Activated CD8-positive, alpha-beta memory T cell treated with anti-CD3 and anti-CD28 coated beads, Interleukin-2, amount 10 ng/mL, durations not matched to agents 7 days and 5 days (primary cell): Measurements from ENCODE around the gene MLKL. TPM values are rescaled to one million over a fixed set of nuclear protein-coding genes. Genes with fewer than 3 reads are reported as not detected.
A peak's percentile ranks its signal among the peaks of the same experiment; 100 is the strongest.

Source experiments
- ATAC-seq: fragments of 150-1000 bp; cut with Tn5 transposase; one replicate; pipeline ENCODE4 v1.10.0; 2021; ENCODE audit warnings: moderate library complexity
- CTCF ChIA-PET: fragments of 350-600 bp; sonication (Branson Sonifier 250); formaldehyde crosslinking; loops from one replicate; lab custom pipeline; 2021; ENCODE audit warnings: antibody characterized with exemption; lab: Charles Lee
- DNase-seq: peaks from one replicate; pipeline ENCODE4 v3.0.0-alpha.2; 2020
- H3K27ac Mint-ChIP-seq: one replicate; pipeline ENCODE4 v1.8.0; 2021; ENCODE audit warnings: mild to moderate bottlenecking, mixed read lengths
- H3K27me3 Mint-ChIP-seq: one replicate; pipeline ENCODE4 v1.8.0; 2021; ENCODE audit warnings: mixed read lengths
- H3K36me3 Mint-ChIP-seq: one replicate; pipeline ENCODE4 v1.8.0; 2021; ENCODE audit warnings: mild to moderate bottlenecking, mixed read lengths
- H3K4me1 Mint-ChIP-seq: one replicate; pipeline ENCODE4 v1.8.0; 2021; ENCODE audit warnings: mixed read lengths
- H3K4me3 Mint-ChIP-seq: one replicate; pipeline ENCODE4 v1.8.0; 2021; ENCODE audit warnings: mild to moderate bottlenecking, moderate library complexity, mixed read lengths
- H3K9me3 Mint-ChIP-seq: one replicate; pipeline ENCODE4 v1.8.0; 2022; ENCODE audit warnings: low read depth, mixed read lengths
- total RNA-seq, 2 experiments: library from RNA; stranded (reverse); gene quantifications; one replicate each; pipeline ENCODE4 v1.2.3, GENCODE V29; 2021

MLKL gene
- total RNA-seq, 2 experiments from 2014 or later, result 26.1 to 35.5 TPM

DNA sequence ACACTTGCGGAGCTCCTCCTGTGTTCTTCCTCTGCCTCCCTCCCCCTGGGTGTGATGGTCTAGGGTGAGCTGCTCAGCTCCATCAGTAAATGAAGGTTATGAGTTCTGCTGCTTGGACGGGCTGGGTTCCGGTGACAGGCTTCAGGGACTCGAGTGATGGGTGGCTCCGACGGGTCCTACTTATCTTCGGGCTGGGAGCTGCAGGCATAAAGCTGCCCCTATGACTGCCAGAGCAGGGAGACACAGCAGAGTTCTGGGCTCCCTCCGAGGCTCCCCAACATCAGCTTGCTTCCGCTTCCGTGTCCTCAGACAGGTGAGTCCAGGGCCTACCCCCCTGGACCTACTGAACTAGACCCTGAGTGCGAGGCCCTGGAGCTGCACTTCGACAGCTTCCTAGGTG lies 11.3 kb upstream of the MLKL start:
- no peak overlapping the region for H3K27ac Mint-ChIP-seq
- ATAC-seq, result no peak
- CTCF ChIA-PET, result interaction anchor here (0.9 to 3.7 kb wide), 7 partner anchors 11 to 363 kb away, joined by 3 to 25 read pairs (median 4); no protein-coding TSS in a partner anchor
- H3K27me3 Mint-ChIP-seq, result peaks cover 3% of the 10 kb centered on the region
- peaks cover 5% of the 10 kb centered on the region for H3K4me1 Mint-ChIP-seq
- H3K4me3 Mint-ChIP-seq, result no peak overlapping the region
- DNase-seq, result no peak
- H3K36me3 Mint-ChIP-seq, result no peaks in the 10 kb centered on the region
- H3K9me3 Mint-ChIP-seq, result no peaks in the 10 kb centered on the region

DNA sequence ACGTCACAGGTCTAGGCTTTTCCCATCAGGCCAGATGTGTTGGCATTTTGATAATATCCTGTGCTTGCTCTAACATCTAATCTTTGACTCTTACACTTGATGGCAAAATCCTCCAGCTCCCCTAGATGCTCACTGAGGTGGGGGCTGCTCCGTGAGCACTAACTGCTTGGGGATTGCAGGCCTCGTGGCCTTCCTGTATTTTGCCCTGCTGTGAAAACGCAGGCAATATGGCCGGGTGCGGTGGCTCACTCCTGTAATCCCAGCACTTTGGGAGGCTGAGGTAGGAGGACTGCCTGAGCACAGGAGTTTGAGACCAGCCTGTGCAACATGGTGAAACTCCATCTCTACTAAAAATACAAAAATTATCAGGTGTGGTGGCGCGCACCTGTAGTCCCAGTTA lies 9.7 kb upstream of the MLKL start:
- DNase-seq, result no peak
- H3K36me3 Mint-ChIP-seq, result no peaks in the 10 kb centered on the region
- no peak for ATAC-seq
- H3K4me1 Mint-ChIP-seq, result peaks cover 6% of the 10 kb centered on the region
- CTCF ChIA-PET, result interaction anchor here (0.6 to 3.7 kb wide), 5 partner anchors 10 to 401 kb away, joined by 3 to 25 read pairs (median 3); no protein-coding TSS in a partner anchor
- no peaks in the 10 kb centered on the region for H3K9me3 Mint-ChIP-seq
- H3K27me3 Mint-ChIP-seq, result peaks cover 3% of the 10 kb centered on the region
- H3K4me3 Mint-ChIP-seq, result no peak overlapping the region
- H3K27ac Mint-ChIP-seq, result no peak overlapping the region

DNA sequence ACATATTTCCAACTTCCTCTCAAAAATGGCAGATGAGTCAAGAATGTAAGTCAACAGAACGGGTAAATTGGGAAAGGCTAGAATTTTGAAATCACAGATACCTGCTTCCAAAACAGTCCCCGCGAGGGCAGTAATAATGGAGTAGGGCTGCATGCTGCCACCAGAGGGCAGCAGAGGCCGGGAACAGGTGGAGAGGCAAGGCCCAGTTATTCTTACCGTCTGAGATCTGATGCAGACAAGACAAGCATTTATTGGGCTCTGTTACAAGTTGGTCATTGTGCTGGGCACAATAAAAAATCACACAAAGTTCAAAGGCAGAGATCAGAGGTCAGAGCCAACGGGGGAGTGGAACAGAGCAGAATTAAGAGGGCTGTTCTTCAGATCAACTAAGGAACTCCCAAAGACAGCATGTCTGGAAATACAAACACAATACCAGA lies 8.8 kb upstream of the MLKL start:
- Mint-ChIP-seq H3K4me1 (peaks cover 11% of the 10 kb centered on the region), H3K27ac (no peak overlapping the region), H3K9me3 (no peaks in the 10 kb centered on the region), H3K4me3 (no peak overlapping the region), H3K36me3 (no peaks in the 10 kb centered on the region), H3K27me3 (peaks cover 3% of the 10 kb centered on the region)
- ATAC-seq (peak; percentile 99), DNase-seq (peak; percentile 85)
- CTCF ChIA-PET, result interaction anchor here (0.6 to 3.7 kb wide), 4 partner anchors 8 to 153 kb away, joined by 3 to 25 read pairs (median 4); partner anchors contain the start of gene MLKL

DNA sequence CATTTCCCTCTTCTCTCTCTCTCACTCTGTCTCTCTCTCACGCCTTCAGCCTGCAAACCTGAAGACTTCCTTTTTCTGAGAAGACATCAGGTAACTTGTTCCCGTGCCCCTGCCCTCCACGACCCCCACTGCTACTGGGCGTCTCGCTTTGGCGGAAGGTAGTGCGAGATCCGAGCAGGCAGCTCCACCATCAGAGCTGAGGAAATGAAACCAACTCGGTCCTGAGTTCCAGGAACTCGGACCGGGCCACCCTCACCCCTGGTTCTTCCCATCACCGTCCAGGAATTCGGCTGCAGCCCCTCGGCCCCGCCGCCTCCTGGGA lies 585 bp downstream of the MLKL start:
- CTCF ChIA-PET, result interaction anchor here (0.8 to 2.3 kb wide), 6 partner anchors 8 to 410 kb away, joined by 3 to 12 read pairs (median 4); partner anchors contain the start of gene ZNRF1
- Mint-ChIP-seq H3K27ac (peak overlapping the region; percentile 100), H3K36me3 (peaks cover 27% of the 10 kb centered on the region), H3K9me3 (no peaks in the 10 kb centered on the region), H3K4me3 (peak overlapping the region; percentile 96), H3K4me1 (peaks cover 56% of the 10 kb centered on the region), H3K27me3 (no peaks in the 10 kb centered on the region)
- ATAC-seq (peak; percentile 45), DNase-seq (peak; percentile 66)

DNA sequence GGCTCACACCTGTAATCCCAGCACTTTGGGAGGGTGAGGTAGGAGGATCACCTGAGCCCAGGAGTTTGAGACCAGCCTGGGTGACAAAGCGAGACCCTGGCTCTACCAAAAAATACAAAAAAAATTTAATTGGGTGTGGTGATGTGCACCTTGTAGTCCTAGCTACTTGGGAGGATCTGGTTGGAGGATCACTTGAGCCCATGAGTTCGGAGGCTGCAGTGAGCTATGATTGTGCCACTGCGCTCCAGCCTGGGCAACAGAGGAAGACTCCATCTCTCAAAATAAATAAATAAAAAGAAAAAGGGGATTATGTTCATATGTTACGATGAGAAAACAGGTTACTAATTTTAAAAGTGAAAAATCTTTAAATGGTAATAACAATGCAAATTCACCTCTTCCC lies 996 bp downstream of the MLKL start:
- CTCF ChIA-PET, result interaction anchor here (0.7 to 2.3 kb wide), 6 partner anchors 8 to 410 kb away, joined by 3 to 12 read pairs (median 4); partner anchors contain the start of genes RFWD3 and ZNRF1
- Mint-ChIP-seq H3K9me3 (no peaks in the 10 kb centered on the region), H3K36me3 (peaks cover 29% of the 10 kb centered on the region), H3K4me1 (peaks cover 53% of the 10 kb centered on the region), H3K27me3 (no peaks in the 10 kb centered on the region), H3K4me3 (peak overlapping the region; percentile 96), H3K27ac (peak overlapping the region; percentile 100)
- no peak for ATAC-seq
- no peak for DNase-seq

DNA sequence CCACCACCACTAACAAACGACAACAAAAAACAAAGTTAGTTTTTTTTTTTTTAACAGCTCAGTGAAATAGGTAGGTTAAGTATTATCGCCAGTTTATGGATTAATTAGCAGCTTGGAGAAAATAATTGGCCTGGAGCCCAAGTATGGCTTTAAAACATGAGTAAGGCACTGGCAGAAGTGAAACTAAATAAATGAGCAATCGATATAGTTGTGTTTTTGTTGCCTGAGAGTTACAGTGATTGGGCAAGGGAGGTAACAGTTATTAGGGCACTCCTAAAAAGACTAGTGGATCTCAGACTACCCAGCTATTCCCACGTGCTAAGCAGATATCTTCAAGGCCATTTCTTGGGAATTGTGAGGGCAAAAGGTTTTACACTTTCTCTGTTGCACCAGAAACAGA lies 2.4 kb downstream of the MLKL start:
- H3K27ac Mint-ChIP-seq, result peak overlapping the region; percentile 84
- CTCF ChIA-PET, result interaction anchor here (1.5 to 1.7 kb wide), 2 partner anchors 14 to 164 kb away, joined by 3 read pairs; no protein-coding TSS in a partner anchor
- no peak for DNase-seq
- H3K27me3 Mint-ChIP-seq, result no peaks in the 10 kb centered on the region
- peaks cover 53% of the 10 kb centered on the region for H3K4me1 Mint-ChIP-seq
- peaks cover 34% of the 10 kb centered on the region for H3K36me3 Mint-ChIP-seq
- ATAC-seq, result no peak
- peak overlapping the region; percentile 96 for H3K4me3 Mint-ChIP-seq
- no peaks in the 10 kb centered on the region for H3K9me3 Mint-ChIP-seq

DNA sequence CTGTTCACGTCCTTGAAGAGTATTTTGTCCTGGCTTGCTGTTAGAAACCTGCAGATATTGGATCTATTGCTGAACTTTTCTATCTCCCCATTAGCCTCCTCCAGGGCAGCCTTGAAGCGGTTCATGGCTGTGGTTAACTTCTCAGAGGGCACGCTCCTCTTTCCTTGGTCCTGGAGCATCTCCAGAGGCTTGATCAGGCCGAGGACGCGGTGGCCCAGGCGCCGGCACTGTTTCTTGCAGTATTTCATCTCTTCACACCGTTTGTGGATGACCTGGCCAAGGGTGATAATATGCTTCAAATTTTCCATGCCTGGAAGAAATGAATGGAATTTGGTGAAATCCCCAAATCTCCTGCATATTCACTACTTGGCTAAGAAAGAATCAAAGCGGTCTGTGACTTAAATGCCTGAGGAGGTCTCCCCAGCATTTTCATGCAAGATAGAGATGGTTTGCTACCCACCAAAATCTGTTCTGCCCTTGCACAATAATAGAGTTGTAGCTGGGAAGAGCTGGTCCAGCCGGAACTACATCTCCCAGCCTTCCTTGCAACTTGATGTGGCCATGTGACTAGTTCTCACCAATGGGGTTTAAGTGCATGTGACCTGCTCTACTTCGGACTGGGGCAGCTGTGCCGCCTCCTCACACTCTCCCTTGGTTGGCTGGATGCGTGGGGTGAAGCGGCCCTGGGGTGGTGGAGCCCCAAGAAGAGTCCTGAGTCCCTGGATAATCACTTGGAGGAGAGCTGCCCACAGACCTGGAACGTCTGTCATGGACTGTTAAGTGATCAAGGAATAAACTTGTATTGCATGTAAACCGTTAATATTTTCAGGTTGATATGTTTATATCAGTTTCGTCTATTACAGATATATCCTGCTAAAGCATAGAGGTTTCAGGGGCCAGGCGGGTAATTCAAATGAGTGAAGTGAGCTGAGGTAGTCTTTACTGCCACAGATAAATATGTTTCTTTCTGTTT lies 4.9 kb downstream of the MLKL start:
- no peaks in the 10 kb centered on the region for H3K9me3 Mint-ChIP-seq
- H3K36me3 Mint-ChIP-seq, result peaks cover 56% of the 10 kb centered on the region
- H3K4me3 Mint-ChIP-seq, result peak overlapping the region; percentile 67
- no peaks in the 10 kb centered on the region for H3K27me3 Mint-ChIP-seq
- ATAC-seq (peak; percentile 80), DNase-seq (peak; percentile 84)
- CTCF ChIA-PET, result interaction anchor here (0.9 to 1.5 kb wide), 5 partner anchors 14 to 167 kb away, joined by 3 to 5 read pairs (median 4); partner anchors contain the start of gene RFWD3
- peak overlapping the region; percentile 80 for H3K27ac Mint-ChIP-seq
- peaks cover 39% of the 10 kb centered on the region for H3K4me1 Mint-ChIP-seq

DNA sequence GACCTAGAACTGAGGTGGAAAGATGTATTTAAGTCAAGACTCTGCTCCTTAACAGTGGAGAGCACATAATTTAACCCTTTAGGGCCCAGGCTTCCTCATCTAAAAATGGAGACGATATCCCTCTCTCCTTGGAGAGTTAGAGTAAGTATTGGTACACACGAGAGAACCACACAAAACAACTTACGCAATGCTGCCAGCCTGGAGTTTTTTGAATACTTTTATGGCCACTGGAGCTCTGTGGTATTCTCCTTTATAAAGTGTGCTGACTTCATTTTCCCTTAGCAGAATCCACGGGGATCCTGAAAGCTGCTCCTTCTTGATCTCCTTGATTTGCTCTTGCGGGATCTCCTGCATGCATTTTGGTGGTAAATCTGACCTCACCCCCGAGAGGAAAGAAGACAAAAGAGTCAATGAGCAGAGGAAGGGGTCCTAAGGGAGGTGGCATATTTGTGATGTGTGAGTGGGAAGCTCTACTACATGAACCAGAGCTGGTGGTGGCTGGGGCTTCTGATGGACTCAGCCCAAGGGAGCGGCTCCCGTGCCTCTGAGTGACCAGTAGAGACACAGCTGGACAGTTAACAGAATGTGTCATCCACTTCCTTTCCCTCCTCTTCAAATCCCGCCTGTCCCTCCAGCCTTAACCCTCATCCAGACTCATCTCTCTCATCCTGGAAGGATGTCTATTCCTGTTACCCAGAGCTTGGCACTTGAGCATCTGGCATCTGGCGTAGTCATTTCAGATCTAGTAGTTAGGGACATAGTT lies 9.4 kb downstream of the MLKL start:
- DNase-seq (no peak), ATAC-seq (no peak)
- H3K4me3 Mint-ChIP-seq, result no peak overlapping the region
- peak overlapping the region; percentile 6 for H3K27ac Mint-ChIP-seq
- H3K27me3 Mint-ChIP-seq, result no peaks in the 10 kb centered on the region
- CTCF ChIA-PET, result interaction anchor here (0.9 kb wide), 1 partner anchor 10 kb away, joined by 3 read pairs; no protein-coding TSS in a partner anchor
- peaks cover 67% of the 10 kb centered on the region for H3K36me3 Mint-ChIP-seq
- peaks cover 10% of the 10 kb centered on the region for H3K4me1 Mint-ChIP-seq
- no peaks in the 10 kb centered on the region for H3K9me3 Mint-ChIP-seq

DNA sequence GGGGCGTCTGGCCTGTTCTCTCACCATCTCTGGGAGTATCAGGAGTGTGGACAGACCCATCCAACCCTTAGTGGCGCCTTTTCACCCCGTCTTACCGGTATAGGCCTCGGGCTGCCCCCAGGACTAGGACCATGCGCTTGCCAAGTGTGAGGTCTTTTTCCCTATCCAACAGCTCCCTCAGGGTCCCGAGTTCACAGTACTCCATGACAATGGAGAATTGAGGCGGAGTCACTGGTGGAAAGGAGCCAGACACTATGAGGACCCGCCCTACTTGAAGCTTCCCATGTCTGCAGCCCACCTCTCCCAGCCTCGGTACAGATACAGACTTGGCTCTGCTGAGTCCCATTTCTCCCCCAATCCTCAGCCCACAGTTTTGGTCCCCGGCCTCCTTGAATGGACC lies 18.1 kb downstream of the MLKL start:
- no peak overlapping the region for H3K27ac Mint-ChIP-seq
- no peak for DNase-seq
- ATAC-seq, result no peak
- no peaks in the 10 kb centered on the region for H3K9me3 Mint-ChIP-seq
- H3K4me1 Mint-ChIP-seq, result no peaks in the 10 kb centered on the region
- H3K4me3 Mint-ChIP-seq, result no peak overlapping the region
- no peaks in the 10 kb centered on the region for H3K27me3 Mint-ChIP-seq
- CTCF ChIA-PET, result interaction anchor here (0.7 kb wide), 1 partner anchor 14 kb away, joined by 4 read pairs; no protein-coding TSS in a partner anchor
- peaks cover 29% of the 10 kb centered on the region for H3K36me3 Mint-ChIP-seq

DNA sequence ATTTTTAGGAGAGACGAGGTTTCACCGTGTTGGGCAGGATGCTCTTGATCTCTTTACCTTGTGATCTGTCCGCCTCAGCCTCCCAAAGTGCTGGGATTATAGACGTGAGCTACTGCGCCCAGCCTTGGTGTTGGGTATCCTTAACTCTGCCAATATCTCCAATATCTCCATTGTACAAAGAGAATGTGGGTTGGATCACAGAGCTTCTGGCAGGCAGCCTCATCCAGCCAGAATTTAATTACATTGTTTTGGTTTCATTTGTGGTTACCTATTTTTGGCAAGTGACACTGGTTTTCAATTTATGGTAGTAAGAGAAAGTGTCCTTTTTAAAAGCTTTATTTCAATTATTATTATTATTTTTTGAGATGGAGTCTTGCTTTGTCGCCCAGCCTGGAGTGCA lies 20.0 kb downstream of the MLKL start:
- Mint-ChIP-seq H3K4me3 (no peak overlapping the region), H3K36me3 (peaks cover 30% of the 10 kb centered on the region), H3K9me3 (no peaks in the 10 kb centered on the region), H3K27me3 (no peaks in the 10 kb centered on the region), H3K27ac (no peak overlapping the region), H3K4me1 (no peaks in the 10 kb centered on the region)
- CTCF ChIA-PET, result no interaction called here
- ATAC-seq (no peak), DNase-seq (no peak)

DNA sequence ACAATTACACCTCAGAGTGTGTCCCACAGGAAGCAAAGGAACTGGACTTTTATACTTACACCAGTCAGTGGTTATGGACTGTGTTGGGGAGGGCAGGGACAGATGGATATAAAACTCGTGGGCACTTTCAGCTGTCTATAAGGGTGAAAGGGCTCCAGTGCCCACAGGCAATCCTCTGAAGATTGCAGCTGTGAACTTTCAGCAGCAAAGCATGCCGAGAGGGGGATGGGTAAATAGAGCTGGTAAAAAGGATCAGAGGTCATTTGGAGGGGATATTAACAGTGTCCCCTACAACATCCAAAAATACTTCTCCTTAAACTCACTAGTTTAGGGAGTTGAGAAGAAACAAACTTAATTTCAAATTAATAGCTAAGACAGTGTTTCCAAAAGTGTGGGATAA lies 20.7 kb downstream of the MLKL start:
- Mint-ChIP-seq H3K27me3 (no peaks in the 10 kb centered on the region), H3K9me3 (no peaks in the 10 kb centered on the region), H3K4me3 (no peak overlapping the region), H3K4me1 (no peaks in the 10 kb centered on the region), H3K27ac (peak overlapping the region; percentile 34), H3K36me3 (peaks cover 29% of the 10 kb centered on the region)
- ATAC-seq (no peak), DNase-seq (no peak)
- CTCF ChIA-PET, result no interaction called here

DNA sequence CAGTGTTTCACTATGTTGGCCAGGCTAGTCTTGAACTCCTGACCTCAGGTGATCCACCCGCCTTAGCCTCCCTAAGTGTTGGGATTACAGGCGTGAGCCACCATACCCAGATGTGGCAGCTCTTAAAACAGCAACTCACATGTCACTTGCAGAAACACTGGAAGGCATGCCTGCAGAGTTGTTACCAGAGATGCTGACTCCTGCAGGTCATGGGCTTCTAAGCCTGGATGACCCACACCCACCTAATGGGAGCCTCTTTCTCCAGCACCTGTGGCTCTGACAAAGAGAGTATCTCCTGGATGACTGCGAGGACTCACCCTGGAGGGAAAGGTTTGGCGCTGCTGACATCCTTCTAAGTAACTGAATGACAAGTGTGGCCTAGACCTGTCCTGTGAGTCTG lies 22.8 kb downstream of the MLKL start:
- H3K27ac Mint-ChIP-seq, result no peak overlapping the region
- ATAC-seq (no peak), DNase-seq (no peak)
- H3K36me3 Mint-ChIP-seq, result peaks cover 31% of the 10 kb centered on the region
- no peaks in the 10 kb centered on the region for H3K4me1 Mint-ChIP-seq
- H3K9me3 Mint-ChIP-seq, result no peaks in the 10 kb centered on the region
- H3K27me3 Mint-ChIP-seq, result no peaks in the 10 kb centered on the region
- CTCF ChIA-PET, result no interaction called here
- no peak overlapping the region for H3K4me3 Mint-ChIP-seq

DNA sequence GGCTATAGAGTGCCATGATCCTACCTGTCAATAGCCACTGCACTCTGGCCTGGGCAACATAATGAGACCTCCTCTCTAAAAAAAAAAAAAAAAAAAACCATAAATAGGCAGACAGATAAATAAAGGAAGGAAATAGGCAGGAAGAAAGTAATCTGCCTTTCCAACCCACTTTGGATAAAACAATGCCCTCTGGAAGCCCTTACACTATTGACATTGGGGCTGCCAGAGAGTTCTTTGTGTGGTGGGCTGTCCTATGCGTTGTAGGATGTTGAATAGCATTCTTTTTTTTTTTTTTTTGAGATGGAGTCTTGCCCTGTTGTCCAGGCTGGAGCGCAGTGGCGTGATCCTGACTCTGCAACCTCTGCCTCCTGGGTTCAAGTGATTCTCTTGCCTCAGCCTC lies 26.8 kb downstream of the MLKL start:
- no peak overlapping the region for H3K4me3 Mint-ChIP-seq
- DNase-seq (no peak), ATAC-seq (no peak)
- H3K9me3 Mint-ChIP-seq, result no peaks in the 10 kb centered on the region
- no peaks in the 10 kb centered on the region for H3K4me1 Mint-ChIP-seq
- CTCF ChIA-PET, result interaction anchor here (0.7 kb wide), 1 partner anchor 117 kb away, joined by 3 read pairs; no protein-coding TSS in a partner anchor
- H3K27ac Mint-ChIP-seq, result no peak overlapping the region
- H3K36me3 Mint-ChIP-seq, result peaks cover 35% of the 10 kb centered on the region
- H3K27me3 Mint-ChIP-seq, result no peaks in the 10 kb centered on the region
